ENCODE data around the gene ANKUB1. TPM values are rescaled to one million over a fixed set of nuclear protein-coding genes. Genes with fewer than 3 reads are reported as not detected.

Gene ANKUB1
- total and polyA plus RNA-seq, 9 of the 15 experiments (the other 6 are each of a cell fraction or from before 2014, with no cell fraction given): not detected

- TF ChIP-seq, protein P1, sequence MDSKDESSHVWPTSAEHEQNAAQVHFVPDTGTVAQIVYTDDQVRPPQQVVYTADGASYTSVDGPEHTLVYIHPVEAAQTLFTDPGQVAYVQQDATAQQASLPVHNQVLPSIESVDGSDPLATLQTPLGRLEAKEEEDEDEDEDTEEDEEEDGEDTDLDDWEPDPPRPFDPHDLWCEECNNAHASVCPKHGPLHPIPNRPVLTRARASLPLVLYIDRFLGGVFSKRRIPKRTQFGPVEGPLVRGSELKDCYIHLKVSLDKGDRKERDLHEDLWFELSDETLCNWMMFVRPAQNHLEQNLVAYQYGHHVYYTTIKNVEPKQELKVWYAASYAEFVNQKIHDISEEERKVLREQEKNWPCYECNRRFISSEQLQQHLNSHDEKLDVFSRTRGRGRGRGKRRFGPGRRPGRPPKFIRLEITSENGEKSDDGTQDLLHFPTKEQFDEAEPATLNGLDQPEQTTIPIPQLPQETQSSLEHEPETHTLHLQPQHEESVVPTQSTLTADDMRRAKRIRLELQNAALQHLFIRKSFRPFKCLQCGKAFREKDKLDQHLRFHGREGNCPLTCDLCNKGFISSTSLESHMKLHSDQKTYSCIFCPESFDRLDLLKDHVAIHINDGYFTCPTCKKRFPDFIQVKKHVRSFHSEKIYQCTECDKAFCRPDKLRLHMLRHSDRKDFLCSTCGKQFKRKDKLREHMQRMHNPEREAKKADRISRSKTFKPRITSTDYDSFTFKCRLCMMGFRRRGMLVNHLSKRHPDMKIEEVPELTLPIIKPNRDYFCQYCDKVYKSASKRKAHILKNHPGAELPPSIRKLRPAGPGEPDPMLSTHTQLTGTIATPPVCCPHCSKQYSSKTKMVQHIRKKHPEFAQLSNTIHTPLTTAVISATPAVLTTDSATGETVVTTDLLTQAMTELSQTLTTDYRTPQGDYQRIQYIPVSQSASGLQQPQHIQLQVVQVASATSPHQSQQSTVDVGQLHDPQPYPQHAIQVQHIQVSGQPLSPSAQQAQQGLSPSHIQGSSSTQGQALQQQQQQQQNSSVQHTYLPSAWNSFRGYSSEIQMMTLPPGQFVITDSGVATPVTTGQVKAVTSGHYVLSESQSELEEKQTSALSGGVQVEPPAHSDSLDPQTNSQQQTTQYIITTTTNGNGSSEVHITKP (IDR thresholded peaks at IDR 0.05; ENCODE audit: partially characterized antibody): peak; percentile 74
- no peak for TF ChIP-seq TAF15 (IDR thresholded peaks at IDR 0.05; ENCODE audit: low read depth, low read length)
- TF ChIP-seq PPARD (CRISPR knock-in tag; IDR thresholded peaks at IDR 0.05): no peak
- no peak for TF ChIP-seq ATF7 (IDR thresholded peaks at IDR 0.05)
- TF ChIP-seq FOXA3 (CRISPR knock-in tag; conservative IDR thresholded peaks at IDR 0.05 in 1 of 2, IDR thresholded peaks at IDR 0.05 in 1 of 2): no peak
- no peak for TF ChIP-seq NR4A1 (CRISPR knock-in tag; IDR thresholded peaks at IDR 0.05)
- no peak; the same call in 1 of the 2 replicates for TF ChIP-seq NR4A1 (tag; IDR thresholded peaks at IDR 0.05)
- TF ChIP-seq, protein P2, sequence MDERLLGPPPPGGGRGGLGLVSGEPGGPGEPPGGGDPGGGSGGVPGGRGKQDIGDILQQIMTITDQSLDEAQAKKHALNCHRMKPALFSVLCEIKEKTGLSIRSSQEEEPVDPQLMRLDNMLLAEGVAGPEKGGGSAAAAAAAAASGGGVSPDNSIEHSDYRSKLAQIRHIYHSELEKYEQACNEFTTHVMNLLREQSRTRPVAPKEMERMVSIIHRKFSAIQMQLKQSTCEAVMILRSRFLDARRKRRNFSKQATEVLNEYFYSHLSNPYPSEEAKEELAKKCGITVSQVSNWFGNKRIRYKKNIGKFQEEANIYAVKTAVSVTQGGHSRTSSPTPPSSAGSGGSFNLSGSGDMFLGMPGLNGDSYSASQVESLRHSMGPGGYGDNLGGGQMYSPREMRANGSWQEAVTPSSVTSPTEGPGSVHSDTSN (CRISPR knock-in tag; IDR thresholded peaks at IDR 0.05; ENCODE audit: low read depth): peak; percentile 63
- TF ChIP-seq, protein P2 (tag; conservative IDR thresholded peaks at IDR 0.05; ENCODE audit: low read depth): peak; percentile 96
- TF ChIP-seq PTRF (tag; IDR thresholded peaks at IDR 0.05): no peak
- TF ChIP-seq FOXM1 (IDR thresholded peaks at IDR 0.05; ENCODE audit: low read depth): no peak
- TF ChIP-seq FOXM1 (CRISPR knock-in tag; IDR thresholded peaks at IDR 0.05; ENCODE audit: low read depth): no peak
- TF ChIP-seq NR3C1 (CRISPR knock-in tag; IDR thresholded peaks at IDR 0.05): no peak
- TF ChIP-seq BRD9 (IDR thresholded peaks at IDR 0.05; ENCODE audit: low read depth, partially characterized antibody): no peak
- TF ChIP-seq SRF (CRISPR knock-in tag; IDR thresholded peaks at IDR 0.05): 0 out of 4 replicates have a peak, but pooled peaks of 1 of the 2 experiments have one; percentile 10
- TF ChIP-seq SAFB (IDR thresholded peaks at IDR 0.05; ENCODE audit: borderline replicate concordance, low read depth, low read length): peak; percentile 43; the same call in 1 of the 2 replicates
- no peak for TF ChIP-seq POLR3A (IDR thresholded peaks at IDR 0.05; ENCODE audit: borderline replicate concordance, extremely low read depth, insufficient read depth, insufficient read length)
- TF ChIP-seq ZNF24 (IDR thresholded peaks at IDR 0.05): no peak
- TF ChIP-seq EP400 (IDR thresholded peaks at IDR 0.05): peak; percentile 21; the same call in 1 of the 2 replicates
- no peak for TF ChIP-seq GABPB2 (CRISPR knock-in tag; conservative IDR thresholded peaks at IDR 0.05)
- TF ChIP-seq ZNF212 (CRISPR knock-in tag; IDR thresholded peaks at IDR 0.05): no peak
Measured at GRCh38 chr3:149812606-149813366, 20.4 kb upstream of the ANKUB1 start, which contains the start of gene RNF13 (continued).
